Hair follicle dermal papilla cell (primary cell): Measurements from ENCODE around the gene COPA. TPM values are rescaled to one million over a fixed set of nuclear protein-coding genes. Genes with fewer than 3 reads are reported as not detected.

Experiments
- small RNA-seq: library from RNA; depleted of rRNA; stranded (forward); fragments of <200 nt; gene quantifications from one replicate; pipeline ENCODE3, GENCODE V24; 2012
- total RNA-seq: library from RNA; depleted of rRNA; stranded (reverse); fragments of >200 nt; gene quantifications from 2 replicates; pipeline ENCODE4 v1.2.3, GENCODE V29; 2012

Gene COPA
- total RNA-seq = 331 and 398 TPM in 2 replicates

DNA sequence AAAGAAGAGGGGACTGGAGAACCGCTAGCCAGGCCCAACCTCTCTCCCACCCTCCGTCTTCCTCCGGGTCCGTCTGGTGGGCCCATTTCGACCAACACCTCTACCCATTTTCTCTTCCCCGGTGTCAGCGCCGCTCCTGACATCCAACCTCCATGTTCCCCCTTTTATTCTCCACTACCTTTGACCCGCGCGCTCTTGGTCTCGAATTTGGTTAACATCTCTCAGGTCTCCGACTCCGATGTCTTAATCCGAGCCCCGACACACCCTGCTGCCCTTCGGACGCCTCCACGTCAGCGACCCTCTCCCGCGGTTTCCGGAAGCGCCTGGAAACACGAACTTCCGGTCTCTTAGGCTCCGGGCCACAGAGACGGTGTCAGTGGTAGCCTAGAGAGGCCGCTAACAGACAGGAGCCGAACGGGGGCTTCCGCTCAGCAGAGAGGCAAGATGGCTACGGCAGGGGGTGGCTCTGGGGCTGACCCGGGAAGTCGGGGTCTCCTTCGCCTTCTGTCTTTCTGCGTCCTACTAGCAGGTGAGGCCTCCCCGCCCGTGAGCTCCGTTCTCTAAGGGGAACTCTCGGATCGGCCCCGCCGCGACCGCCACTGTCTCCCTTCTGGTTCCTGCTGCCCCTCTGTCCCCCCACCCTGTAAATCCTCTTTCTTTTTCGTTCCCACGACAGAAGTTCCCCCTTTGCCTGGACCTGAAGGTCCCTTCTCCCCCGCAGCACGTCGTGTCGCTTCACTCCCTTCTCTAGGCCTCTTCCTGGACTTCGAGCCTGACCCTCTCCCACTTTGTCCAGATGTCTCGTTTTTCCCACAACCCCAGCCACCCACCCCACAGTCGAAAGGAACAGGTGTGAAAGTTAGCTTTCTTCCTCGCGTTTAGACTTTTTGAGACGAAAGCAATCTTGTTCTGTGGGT, at the start of gene COPA, which contains the start of gene NCSTN:
Gene COPA (minus strand): TSS at position 298 of the 917 bp plus-strand sequence. CDS start 80 bp downstream, at position 218.
Gene NCSTN (plus strand): TSS at position 431 of the 917 bp plus-strand sequence. CDS start 14 bp downstream, at position 445.

DNA sequence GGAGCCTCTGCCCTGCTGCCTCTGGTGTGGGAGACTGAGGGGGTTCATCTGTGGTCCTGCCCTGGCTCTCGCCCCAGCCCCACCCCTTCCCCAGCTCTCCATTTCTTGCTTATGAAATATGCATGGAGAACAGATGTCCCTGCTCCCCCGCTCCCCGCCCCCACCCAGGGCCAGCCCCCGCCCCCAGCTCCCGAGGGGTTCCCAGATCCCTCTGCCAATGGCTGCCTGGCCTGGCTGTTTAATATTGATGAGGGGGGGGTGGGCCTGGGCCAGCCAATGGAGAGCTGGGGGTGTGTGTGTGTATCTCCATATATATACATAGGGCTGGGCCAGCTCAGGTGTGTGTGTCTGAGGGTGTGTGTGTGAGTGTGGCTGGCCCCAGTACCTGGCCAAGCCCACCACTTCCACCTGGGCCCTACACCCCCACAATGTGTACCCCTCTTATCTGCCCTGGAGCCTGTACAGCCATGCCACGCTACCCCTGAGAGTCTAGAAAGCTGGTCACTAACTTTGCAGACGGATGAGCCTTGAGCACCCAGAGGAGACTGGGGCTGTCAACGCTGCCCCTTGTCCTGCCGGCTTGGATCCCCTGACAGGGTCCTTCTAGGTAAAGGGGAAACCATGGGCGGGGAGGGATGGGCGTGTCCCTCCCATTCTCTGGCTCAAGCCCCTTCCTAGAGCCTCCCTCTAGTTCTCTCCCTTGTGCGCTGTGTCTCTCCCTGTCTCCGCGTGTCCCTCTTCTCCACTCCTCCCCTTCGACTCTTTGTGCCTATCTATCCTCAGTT, 23.9 kb upstream of the COPA start, which contains the start of gene NHLH1:
Gene NHLH1 (plus strand): TSS at position 341 of the 785 bp plus-strand sequence. CDS start 3,661 bp downstream, outside the sequence.

DNA sequence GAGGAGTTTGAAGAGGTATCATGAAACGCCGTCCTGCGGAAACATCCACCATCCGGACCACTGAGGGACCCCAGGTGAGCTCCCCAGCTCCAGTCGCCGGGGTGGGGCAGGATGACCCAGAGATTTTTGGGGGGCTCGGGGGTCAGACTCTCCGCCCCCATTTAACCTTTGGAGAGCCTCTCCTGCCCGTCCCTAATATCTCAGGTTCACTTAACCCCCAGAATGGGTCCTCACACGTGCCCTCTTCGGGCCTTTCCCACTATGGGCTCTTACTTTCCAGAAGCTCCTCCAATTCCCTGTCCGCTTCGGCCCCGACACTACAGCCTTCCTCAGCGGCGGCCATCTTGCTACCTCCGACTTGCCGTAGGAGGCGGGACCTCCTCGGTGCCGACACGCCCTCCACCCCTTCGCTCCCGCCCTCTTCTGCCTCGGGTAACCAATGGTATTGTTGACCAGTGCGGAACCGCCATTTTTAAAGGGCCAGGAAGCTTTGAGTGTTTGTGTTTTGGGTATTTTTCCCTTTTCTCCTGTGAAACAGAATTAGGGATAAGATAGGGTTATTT, 58.2 kb downstream of the COPA start, which contains the start of gene PEX19:
Gene PEX19 (minus strand): TSS at position 352 of the 563 bp plus-strand sequence. CDS start 9 bp downstream, at position 343.

DNA sequence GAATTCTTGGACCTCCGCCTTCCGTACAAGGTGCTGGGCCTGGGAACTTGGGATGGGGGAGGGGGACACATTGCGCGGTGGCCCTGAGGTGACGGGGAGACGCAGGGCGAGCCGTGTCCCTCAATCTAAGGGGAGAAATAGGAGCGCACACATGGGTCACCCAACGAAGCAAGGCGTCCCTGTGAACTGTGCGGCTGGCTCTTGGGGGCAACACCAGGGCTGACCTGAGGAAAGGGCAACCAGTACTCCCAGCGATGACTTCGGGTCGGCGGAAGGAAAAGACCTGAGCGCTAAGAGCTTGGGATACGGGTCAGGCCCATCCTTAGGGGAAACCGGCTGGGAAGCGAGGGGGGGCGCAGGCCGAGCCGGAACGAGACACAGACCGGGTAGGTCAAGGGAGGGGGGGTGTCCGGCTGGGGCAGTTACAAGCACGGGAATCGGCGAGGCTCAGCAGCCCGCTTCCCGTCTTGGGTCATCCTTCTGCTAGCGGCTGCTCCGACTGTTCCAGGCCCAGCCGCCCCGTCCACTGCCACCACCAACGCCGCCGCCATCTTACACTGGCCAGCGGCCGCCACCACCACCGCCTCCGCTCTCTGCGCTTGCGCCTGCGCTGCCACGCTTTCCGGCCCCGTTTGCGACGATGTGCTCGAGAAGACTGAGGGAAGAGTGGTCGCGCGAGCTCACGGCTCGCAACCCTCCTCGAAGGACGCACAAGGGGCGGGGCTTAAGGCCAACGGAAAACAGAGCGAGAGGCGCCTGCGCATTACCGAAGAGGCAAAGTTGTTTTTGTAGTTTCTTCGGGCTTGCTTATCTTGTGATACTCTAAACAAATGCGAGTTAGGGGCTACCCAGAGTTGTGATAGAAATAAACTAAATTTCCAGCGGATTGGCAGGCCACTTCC, 80.9 kb downstream of the COPA start, which contains the start of gene DCAF8:
Gene DCAF8 (minus strand): TSS at position 657 of the 902 bp plus-strand sequence. CDS start 18,541 bp downstream, outside the sequence.

Small RNA genes within 50 kb of the gene (small RNA-seq; reads per million reads assigned to genes)
- gene RF00019 (not detected), gene RNU4-42P (not detected)

Other genes starting within 250 kb of the COPA start
- gene IGSF8, start 244.6 kb downstream of the COPA start, total RNA-seq = 20.9 TPM in 2 replicates
- not detected in 2 replicates for gene ATP1A2, start 227.5 kb downstream of the COPA start, total RNA-seq
- gene ATP1A4, start 191.6 kb downstream of the COPA start, total RNA-seq = not detected in 2 replicates
- gene CASQ1, start 152.7 kb downstream of the COPA start, total RNA-seq = not detected in 2 replicates
- 240 and 266 TPM in 2 replicates for gene PEA15, start 137.9 kb downstream of the COPA start, total RNA-seq
- gene DCAF8, start 80.7 kb downstream of the COPA start, total RNA-seq = 85.9 and 90.9 TPM in 2 replicates
- 56.0 and 90.3 TPM in 2 replicates for gene PEX19, start 58.1 kb downstream of the COPA start, total RNA-seq
- gene NCSTN, start 133 bp upstream of the COPA start, total RNA-seq = 102 and 111 TPM in 2 replicates
- gene NHLH1, start 23.8 kb upstream of the COPA start, total RNA-seq = 0.12 and 0.16 TPM in 2 replicates
- gene VANGL2, start 57.3 kb upstream of the COPA start, total RNA-seq = 0.12 and 0.49 TPM in 2 replicates
- not detected in 2 replicates for gene SLAMF6, start 180.0 kb upstream of the COPA start, total RNA-seq
- gene CD84, start 236.2 kb upstream of the COPA start, total RNA-seq = not detected in 2 replicates